ELF-1 (cell line): ENCODE results near the gene SRP19.
A peak's percentile ranks its signal among the peaks of the same experiment; 100 is the strongest.
"Not testable (repeated sequence)": the region's sequence is repeated elsewhere in the genome, so short reads cannot be mapped to it uniquely, and the experiment has no call there.

ENCODE experiments used
- DNase-seq: peaks from one replicate; pipeline ENCODE4 v3.0.0-alpha.2; 2016; ENCODE audit warnings: low read depth, low spot score

Gene SRP19

GRCh38 chr5:112860929-112861637, at the start of gene SRP19:
Gene SRP19, plus strand, starts transcription at chr5:112861287. Its CDS starts 90 bp downstream, at chr5:112861377.
- DNase-seq = peak; percentile 97

GRCh38 chr5:112812549-112812948, 48.5 kb upstream of the SRP19 start:
- no peak for DNase-seq

- DNase-seq = no peak
Measured at GRCh38 chr5:112820246-112820645, 40.8 kb upstream of the SRP19 start.

DNA sequence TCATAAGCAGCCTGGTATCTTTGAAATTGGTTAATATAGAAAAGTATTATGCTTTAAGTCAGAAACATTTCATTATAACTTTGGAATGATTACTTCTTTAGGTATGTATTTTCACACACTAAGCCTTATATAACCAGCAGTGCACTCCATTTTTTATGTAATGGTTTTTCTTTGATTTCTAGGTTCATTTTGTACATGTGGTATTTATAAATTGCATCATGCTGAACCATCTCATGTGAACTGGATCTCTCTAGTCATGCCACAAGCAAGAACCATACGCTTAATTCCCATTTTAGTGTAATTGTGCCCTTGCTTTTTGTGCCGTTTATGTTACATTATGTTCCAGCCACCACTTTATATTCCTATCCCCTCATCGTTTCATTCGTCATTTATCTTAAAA, 38.6 kb upstream of the SRP19 start:
- DNase-seq = no peak

DNA sequence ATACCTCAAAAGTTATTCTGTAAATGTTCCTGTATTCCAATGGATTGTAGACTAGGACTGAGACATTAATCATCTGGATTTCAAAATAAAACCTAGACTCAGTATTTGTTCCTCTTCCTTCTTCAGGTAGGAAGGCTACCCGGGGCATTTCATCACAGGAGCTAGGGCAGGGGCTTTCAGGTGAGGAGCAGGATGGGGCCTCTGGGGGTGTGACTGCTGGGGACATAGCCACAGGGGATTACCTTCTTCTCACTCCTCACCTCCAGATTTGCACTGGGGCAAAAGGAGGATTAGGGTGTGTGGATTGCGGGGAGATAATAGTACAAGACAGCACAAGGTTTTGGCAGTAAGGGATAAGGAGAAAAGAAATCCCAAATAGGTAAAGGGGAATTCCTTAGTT, 37.9 kb upstream of the SRP19 start:
- no peak for DNase-seq

GRCh38 chr5:112823656-112824055, 37.4 kb upstream of the SRP19 start:
- no peak for DNase-seq

DNA sequence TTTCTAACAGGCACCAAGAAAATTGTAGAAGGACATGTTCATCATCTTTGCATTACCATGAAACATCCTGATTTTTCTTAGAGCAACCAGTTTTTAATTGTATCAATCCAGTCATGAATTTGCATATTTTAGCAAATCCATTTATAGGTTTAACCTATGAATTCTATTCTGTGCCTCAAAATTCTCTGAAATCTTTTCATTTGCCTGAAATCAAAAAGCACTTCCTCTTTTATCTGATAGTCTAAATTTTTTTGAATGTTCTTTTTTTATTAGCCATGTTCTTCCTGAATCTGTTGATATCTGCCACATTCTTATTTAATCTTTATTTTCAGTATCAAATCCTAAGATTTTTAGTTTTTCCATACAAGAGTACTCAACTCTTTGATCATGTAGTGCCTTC, 36.9 kb upstream of the SRP19 start:
- DNase-seq = no peak

DNA sequence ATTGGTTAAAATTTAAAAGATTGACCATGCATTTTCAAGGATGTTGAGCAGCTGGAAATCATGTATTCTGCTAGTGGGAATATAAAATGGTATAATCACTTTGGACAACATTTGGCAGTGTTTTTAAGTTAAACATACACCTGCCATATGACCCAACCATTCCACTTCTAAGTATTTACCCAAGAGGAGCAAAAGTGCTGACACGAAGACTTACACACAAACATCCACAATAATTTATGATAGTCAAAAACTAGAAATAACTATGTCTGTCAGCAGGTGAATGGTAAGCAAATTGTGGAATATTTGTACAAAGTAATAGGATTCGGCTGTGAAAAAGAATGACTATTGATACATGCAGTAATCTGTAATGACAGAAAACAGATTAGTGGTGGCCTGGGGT, 30.7 kb upstream of the SRP19 start:
- no peak for DNase-seq

DNA sequence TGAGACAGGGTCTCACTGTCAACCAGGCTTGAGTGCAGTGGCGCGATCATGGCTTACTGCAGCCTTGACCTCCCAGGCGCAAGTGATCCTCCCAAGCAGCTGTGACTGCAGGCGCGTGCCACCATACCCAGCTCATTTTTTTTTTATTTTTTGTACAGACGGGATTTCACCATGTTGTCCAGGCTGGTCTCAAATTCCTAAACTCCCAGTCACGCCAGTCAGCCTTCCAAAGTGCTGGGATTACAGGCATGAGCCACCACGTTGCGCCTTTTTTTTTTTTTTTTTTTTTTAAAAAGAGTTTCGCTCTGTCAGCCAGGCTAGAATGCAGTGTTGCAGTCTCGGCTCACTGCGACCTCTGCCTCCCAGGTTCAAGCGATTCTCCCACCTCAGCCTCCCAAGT, 27.1 kb upstream of the SRP19 start:
- no peak for DNase-seq

GRCh38 chr5:112844489-112844888, 16.6 kb upstream of the SRP19 start:
- DNase-seq = no peak

- DNase-seq = peak; percentile 3
Measured at GRCh38 chr5:112846556-112846955, 14.5 kb upstream of the SRP19 start.

- DNase-seq = no peak
Measured at GRCh38 chr5:112847306-112847705, 13.8 kb upstream of the SRP19 start.

DNA sequence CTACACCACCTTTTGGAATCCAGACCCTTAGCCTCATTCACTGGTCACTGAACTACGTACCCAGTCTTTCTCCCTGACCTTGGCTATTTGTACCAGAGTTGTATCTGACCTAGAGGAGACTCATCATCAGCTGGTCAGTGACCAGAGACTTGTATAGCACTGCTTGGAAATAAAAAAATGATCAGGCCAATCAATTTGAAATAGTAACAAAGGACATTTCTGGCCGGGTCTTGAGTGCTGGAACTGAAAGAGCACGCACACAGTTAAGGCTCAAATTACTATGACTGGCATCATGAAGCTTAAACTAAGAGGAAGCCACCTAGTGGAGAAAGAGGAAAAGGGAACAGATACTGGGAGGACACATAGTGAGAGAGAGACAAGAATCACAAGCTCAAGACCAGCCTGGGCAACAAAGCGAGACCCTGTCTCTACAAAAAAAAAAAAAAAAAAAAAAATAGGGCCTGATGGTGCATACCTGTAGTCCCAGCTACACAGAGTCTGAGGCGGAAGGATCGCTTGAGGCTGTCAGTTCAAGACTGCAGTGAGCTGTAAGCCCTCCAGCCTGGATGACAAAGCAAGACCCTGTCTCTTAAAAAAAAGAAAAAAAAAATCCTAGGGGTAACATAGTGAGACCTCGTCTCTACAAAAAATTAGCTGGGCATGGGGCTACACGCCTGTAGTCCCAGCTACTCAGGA, 12.8 kb upstream of the SRP19 start:
- DNase-seq = peak; percentile 60

GRCh38 chr5:112849912-112850311, 11.2 kb upstream of the SRP19 start:
- DNase-seq = no peak

GRCh38 chr5:112854651-112855050, 6.4 kb upstream of the SRP19 start:
- no peak for DNase-seq

DNA sequence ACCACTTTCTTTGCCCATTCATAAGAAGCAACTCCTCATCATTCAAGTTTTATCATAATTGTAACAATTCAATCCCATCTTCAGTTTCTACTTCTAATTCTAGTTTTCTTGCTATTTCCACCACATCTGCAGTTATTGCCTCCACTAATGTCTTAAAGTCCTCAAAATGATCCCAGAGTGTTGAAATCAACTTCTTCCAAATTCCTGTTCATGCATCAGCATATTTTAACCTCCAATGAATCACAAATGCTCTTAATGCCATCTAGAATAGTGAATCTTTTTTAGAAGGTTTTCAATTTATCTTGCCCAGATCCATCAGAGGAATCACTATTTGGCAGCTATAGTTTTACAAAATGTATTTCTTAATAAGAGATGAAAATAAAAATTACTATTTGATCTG, 3.2 kb upstream of the SRP19 start:
- DNase-seq = no peak

DNA sequence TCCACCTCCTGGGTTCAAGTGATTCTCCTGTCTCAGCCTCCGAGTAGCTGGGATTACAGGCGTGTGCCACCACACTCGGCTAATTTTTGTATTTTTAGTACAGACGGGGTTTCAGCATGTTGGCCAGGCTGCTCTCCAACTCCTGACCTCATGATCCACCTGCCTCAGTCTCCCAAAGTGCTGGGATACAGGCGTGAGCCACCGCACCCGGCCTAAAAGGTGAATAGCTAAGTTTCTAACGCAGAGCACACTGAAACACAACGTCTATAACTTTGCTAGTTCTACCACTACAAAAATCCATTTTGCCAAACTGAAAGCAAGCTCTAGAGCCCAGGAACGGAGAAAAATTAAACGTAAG, 537 bp upstream of the SRP19 start:
- DNase-seq = not testable (repeated sequence)

DNA sequence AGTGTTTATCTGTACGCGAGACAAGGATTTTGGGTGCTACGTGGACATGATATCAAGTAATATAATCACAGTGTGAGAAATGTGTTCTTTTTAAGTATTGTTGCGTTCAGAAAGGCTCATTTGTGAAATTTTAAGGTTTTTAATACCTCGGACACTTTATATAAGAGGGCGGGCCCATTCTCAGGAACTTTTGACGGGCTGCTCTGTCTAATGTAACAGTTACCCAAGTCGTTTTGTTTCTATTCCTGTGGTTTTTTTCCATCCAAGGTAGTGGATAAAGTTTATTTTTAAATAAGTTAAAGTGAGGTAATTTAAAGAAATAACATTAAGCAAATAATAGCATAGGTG, 525 bp downstream of the SRP19 start:
- no peak for DNase-seq

DNA sequence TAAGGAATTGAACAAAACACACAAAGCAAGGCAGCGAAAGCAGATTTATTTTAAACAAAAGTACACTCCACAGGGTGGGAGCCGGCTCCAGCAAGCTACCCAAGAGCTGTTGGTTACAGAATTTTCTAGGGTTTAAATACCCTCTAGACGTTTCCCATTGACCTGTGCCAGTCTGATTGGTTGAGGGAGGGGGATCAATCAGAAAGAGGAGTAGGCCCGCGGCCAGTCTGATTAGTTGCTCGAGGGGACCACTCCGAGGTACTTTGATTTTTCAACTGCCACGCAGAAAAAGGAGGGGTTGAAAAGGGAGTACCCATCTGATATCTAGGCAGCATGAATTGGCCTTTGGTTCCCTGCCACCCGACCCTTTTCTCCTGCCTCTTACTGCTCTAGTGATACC, 998 bp downstream of the SRP19 start:
- peak; percentile 52 for DNase-seq

DNA sequence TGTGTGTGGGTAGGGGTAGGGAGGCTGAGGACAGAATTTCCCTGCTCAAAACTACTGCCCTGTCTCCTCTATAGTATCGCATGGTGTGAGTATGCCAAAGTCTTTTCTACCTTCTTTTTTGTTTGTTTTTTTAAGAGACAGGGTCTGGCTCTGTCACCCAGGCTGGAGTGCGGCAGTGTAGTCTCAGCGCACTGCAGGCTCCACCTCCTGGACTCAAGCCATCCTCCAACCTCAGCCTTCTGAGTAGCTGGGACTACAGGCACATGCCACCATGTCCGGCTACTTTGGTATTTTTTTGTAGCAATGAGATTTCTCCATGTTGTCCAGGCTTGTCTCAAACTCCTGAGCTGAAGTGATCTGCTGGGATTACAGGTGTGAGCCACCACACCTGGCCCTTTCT, 2.5 kb downstream of the SRP19 start:
- DNase-seq = no peak

DNA sequence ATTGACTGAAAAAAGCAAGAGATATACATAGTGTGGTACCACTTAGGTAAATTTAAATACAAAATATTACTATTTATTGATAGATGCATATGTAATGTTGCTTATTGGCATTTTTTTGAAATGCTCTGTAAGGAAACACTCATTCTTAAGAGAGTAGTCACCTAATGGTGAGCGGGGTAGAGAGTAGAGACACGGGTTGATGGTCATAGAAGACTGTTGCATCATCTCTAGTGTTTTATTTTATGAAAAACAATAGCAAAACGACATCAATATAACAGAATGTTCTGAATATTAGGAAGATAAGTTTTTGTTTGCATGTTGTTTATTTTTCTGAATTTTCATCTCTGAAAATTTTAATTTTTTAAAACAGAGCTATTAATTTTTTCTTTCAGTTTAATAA, 4.0 kb downstream of the SRP19 start:
- no peak for DNase-seq

DNA sequence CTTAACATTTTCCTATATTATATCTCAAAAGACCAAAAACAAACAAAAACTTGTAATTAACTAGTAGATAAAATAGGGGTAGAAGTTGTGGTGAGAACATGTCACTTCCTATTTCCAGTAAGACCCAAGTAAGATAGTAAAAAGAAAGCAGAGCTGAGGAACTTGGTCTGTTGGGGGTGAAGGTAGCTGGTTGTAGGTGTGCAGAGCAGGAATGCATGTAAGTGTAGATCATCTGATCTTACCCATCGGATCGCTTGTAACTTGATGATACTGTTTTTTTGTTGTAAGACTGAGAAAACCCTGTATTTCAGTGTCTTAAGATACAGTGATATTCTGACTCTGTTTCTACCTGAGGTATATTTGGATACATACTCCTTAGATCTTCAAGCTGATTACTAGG, 5.7 kb downstream of the SRP19 start:
- DNase-seq = no peak

GRCh38 chr5:112867411-112867810, 6.3 kb downstream of the SRP19 start:
- no peak for DNase-seq

- DNase-seq = no peak
Measured at GRCh38 chr5:112869948-112870347, 8.9 kb downstream of the SRP19 start.
